OCI-LY7 (cell line): ENCODE measurements around the gene OR2A14.

Experiments used
- CTCF ChIP-seq: fragments of 200-600 bp; sonication (generic); conservative IDR thresholded peaks from 2 replicates; pipeline ENCODE4 v1.5.1; 2014; ENCODE audit warnings: mild to moderate bottlenecking, antibody characterized with exemption, low read length, moderate library complexity, mixed read lengths
- EZH2phosphoT487 ChIP-seq: fragments of 200-600 bp; sonication (generic); IDR thresholded peaks from 2 replicates; pipeline ENCODE4 v1.6.1; 2018; ENCODE audit warnings: low read depth, borderline replicate concordance, mild to moderate bottlenecking, mixed run types, antibody characterized with exemption, low read length, moderate library complexity, mixed read lengths

- TF ChIP-seq CTCF: no peak
- TF ChIP-seq EZH2phosphoT487: no peak
Measured at GRCh38 chr7:144158861-144159260, 35.9 kb downstream of the OR2A14 start.
